HG03103 (cell line): ENCODE measurements around the gene ZNF804B.
"Not testable (repeated sequence)": the region's sequence is repeated elsewhere in the genome, so short reads cannot be mapped to it uniquely, and the experiment has no call there.

ENCODE experiments used
- ATAC-seq: cut with Tn5 transposase; IDR thresholded peaks from one replicate; pipeline ENCODE4 v1.9.1; 2021; ENCODE audit warnings: low read depth; ENCODE audit not compliant: unreplicated experiment

Gene ZNF804B

GRCh38 chr7:89072081-89072480, 312.6 kb downstream of the ZNF804B start:
- ATAC-seq = no peak

GRCh38 chr7:89073776-89074175, 314.3 kb downstream of the ZNF804B start:
- ATAC-seq = no peak

- no peak for ATAC-seq
Measured at GRCh38 chr7:89077992-89078391, 318.5 kb downstream of the ZNF804B start.

GRCh38 chr7:89085580-89085979, 326.1 kb downstream of the ZNF804B start:
- no peak for ATAC-seq

- no peak for ATAC-seq
Measured at GRCh38 chr7:89091550-89091949, 332.1 kb downstream of the ZNF804B start.

- no peak for ATAC-seq
Measured at GRCh38 chr7:89094269-89094668, 334.8 kb downstream of the ZNF804B start.

GRCh38 chr7:89103564-89103963, 344.1 kb downstream of the ZNF804B start:
- no peak for ATAC-seq

GRCh38 chr7:89104748-89105685, 345.5 kb downstream of the ZNF804B start:
- no peak for ATAC-seq

- ATAC-seq = no peak
Measured at GRCh38 chr7:89123871-89124270, 364.4 kb downstream of the ZNF804B start.

GRCh38 chr7:89129600-89130375, 370.3 kb downstream of the ZNF804B start:
- no peak for ATAC-seq

- ATAC-seq = no peak
Measured at GRCh38 chr7:89133357-89133756, 373.9 kb downstream of the ZNF804B start.

GRCh38 chr7:89133819-89134218, 374.3 kb downstream of the ZNF804B start:
- no peak for ATAC-seq

- no peak for ATAC-seq
Measured at GRCh38 chr7:89145801-89146200, 386.3 kb downstream of the ZNF804B start.

- no peak for ATAC-seq
Measured at GRCh38 chr7:89160107-89160506, 400.6 kb downstream of the ZNF804B start.

- no peak for ATAC-seq
Measured at GRCh38 chr7:89165421-89165820, 405.9 kb downstream of the ZNF804B start.

- ATAC-seq = no peak
Measured at GRCh38 chr7:89170628-89171027, 411.1 kb downstream of the ZNF804B start.

GRCh38 chr7:89182116-89182515, 422.6 kb downstream of the ZNF804B start:
- ATAC-seq = no peak

GRCh38 chr7:89183712-89184111, 424.2 kb downstream of the ZNF804B start:
- ATAC-seq = no peak

- no peak for ATAC-seq
Measured at GRCh38 chr7:89200758-89201157, 441.3 kb downstream of the ZNF804B start.

- ATAC-seq = no peak
Measured at GRCh38 chr7:89223900-89224395, 464.4 kb downstream of the ZNF804B start.

GRCh38 chr7:89228688-89229171, 469.2 kb downstream of the ZNF804B start:
- ATAC-seq = not testable (repeated sequence)
